GM18519 (cell line): Measurements from ENCODE around the gene PAFAH2.

ENCODE experiments used
- ATAC-seq: cut with Tn5 transposase; IDR thresholded peaks from one replicate; pipeline ENCODE4 v1.9.1; 2021; ENCODE audit warnings: mild to moderate bottlenecking, moderate library complexity; ENCODE audit not compliant: unreplicated experiment, low FRiP score

The PAFAH2 gene

DNA sequence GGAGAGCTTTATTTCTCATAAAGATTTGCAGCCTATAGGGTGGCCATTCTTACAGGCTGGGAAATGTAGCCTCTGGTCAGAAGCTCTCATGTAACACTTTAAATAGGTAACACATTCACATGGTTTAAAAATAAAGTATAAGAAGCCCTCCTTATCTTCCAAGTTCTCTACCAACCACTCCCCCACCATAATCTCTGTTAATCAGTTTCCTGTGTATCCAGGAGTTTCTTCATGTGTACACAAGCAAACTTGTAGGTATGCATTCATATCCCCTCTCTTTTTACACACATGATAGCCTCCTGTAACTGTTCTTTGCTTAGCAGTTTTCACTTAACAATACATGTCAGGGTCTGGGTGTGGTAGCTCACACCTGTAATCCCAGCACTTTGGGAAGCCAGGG lies 86.7 kb downstream of the PAFAH2 start:
- no peak for ATAC-seq
